HepG2 (cell line): ENCODE results near the gene PAN2. TPM values are rescaled to one million over a fixed set of nuclear protein-coding genes. Genes with fewer than 3 reads are reported as not detected.

Source experiments
- CENPX ChIP-seq: sonication (generic); formaldehyde crosslinking; IDR thresholded peaks from 2 replicates; pipeline ENCODE4 v1.9.0; 2021; ENCODE audit warnings: mild to moderate bottlenecking, missing genetic modification reagents, moderate library complexity
- PHF8 ChIP-seq: sonication (generic); formaldehyde crosslinking; IDR thresholded peaks from 2 replicates; pipeline ENCODE4 v1.5.0; 2020; ENCODE audit warnings: missing genetic modification reagents
- RAD21 ChIP-seq: fragments of 450-650 bp; formaldehyde crosslinking; IDR thresholded peaks from 2 replicates; pipeline ENCODE4 v1.5.0; 2020; ENCODE audit warnings: mild to moderate bottlenecking
- RBAK ChIP-seq: sonication (generic); formaldehyde crosslinking; IDR thresholded peaks from 2 replicates; pipeline ENCODE4 v1.5.1; 2020; ENCODE audit warnings: mild to moderate bottlenecking, missing genetic modification reagents
- SALL2 ChIP-seq: sonication (generic); formaldehyde crosslinking; IDR thresholded peaks from 2 replicates; pipeline ENCODE4 v1.8.1; 2023; ENCODE audit warnings: mild to moderate bottlenecking, missing genetic modification reagents, inconsistent platforms
- TCF12 ChIP-seq, 2 experiments: fragments of 450-650 bp in 1 of 2; sonication (generic) in 1 of 2; formaldehyde crosslinking in 1 of 2; IDR thresholded peaks; 2 replicates each; pipeline versions ENCODE4 v1.6.1 to v1.8.0; 2017 to 2022; ENCODE audit warnings: antibody characterized with exemption in 1 of 2, mild to moderate bottlenecking in 1 of 2, missing genetic modification reagents in 1 of 2, moderate library complexity in 1 of 2
- ZBTB40 ChIP-seq, 2 experiments: fragments of 450-650 bp in 1 of 2; sonication (generic) in 1 of 2; formaldehyde crosslinking in 1 of 2; IDR thresholded peaks; 2 replicates each; pipeline versions ENCODE4 v1.6.1 to v1.8.0; 2016 to 2022; ENCODE audit warnings: antibody characterized with exemption in 1 of 2, mild to moderate bottlenecking in 1 of 2, missing genetic modification reagents in 1 of 2
- ZNF138 ChIP-seq: sonication (generic); formaldehyde crosslinking; IDR thresholded peaks from 2 replicates; pipeline ENCODE4 v1.5.0; 2020; ENCODE audit warnings: mild to moderate bottlenecking, low read depth, missing genetic modification reagents
- ZNF3 ChIP-seq: IDR thresholded peaks from 2 replicates; pipeline ENCODE4 v1.7.0; 2017; ENCODE audit warnings: inconsistent platforms
- ZNF367 ChIP-seq: sonication (generic); formaldehyde crosslinking; IDR thresholded peaks from 2 replicates; pipeline ENCODE4 v1.4.0; 2020; ENCODE audit warnings: missing genetic modification reagents, borderline replicate concordance
- polyA plus RNA-seq, 8 experiments: library from polyadenylated mRNA; depleted of rRNA in 3 of 8; stranded (reverse) in 7 of 8; unstranded in 1 of 8; fragments of >200 nt; fragmentation: Illumina TruSeq in 4 of 8; extraction: Trizol in 4 of 8; gene quantifications; 2 replicates each; pipeline versions ENCODE4 v1.2.1 to v1.2.3, GENCODE V29; 2011 to 2016; ENCODE audit warnings: low read depth in 4 of 8, missing spikeins in 1 of 8, mixed read lengths in 1 of 8; ENCODE audit not compliant: insufficient read depth in 1 of 8
- total RNA-seq, 5 experiments: library from RNA; depleted of rRNA; stranded (reverse); fragments of >200 nt; fragmentation: Illumina TruSeq; extraction: Trizol; gene quantifications; 2 replicates each; pipeline ENCODE4 v1.2.3, GENCODE V29; 2016; ENCODE audit warnings: low read depth in 1 of 5
- TF ChIP-seq, protein P1 (sequence below), 2 experiments: sonication (generic) in 1 of 2; formaldehyde crosslinking in 1 of 2; IDR thresholded peaks; 2 replicates each; pipeline versions ENCODE4 v1.4.0 to v1.6.1; 2018 to 2020; ENCODE audit warnings: missing genetic modification reagents in 2 of 2, borderline replicate concordance in 1 of 2, low read depth in 1 of 2, mild to moderate bottlenecking in 1 of 2, missing biosample characterization in 1 of 2
- TF ChIP-seq, protein P2 (sequence below): sonication (generic); formaldehyde crosslinking; IDR thresholded peaks from 2 replicates; pipeline ENCODE4 v1.4.0; 2020; ENCODE audit warnings: low read depth, missing genetic modification reagents

Gene PAN2
- total and polyA plus RNA-seq, 2 of the 13 experiments (the other 11 are each of a cell fraction or from before 2014, with no cell fraction given): 27.2 to 61.1 TPM

GRCh38 chr12:56315622-56316473 is 18.0 kb downstream of the PAN2 start, which contains the start of gene CNPY2 (continued):
- no peak for TF ChIP-seq TCF12 (IDR thresholded peaks at IDR 0.05)
- TF ChIP-seq TCF12 (CRISPR knock-in tag; IDR thresholded peaks at IDR 0.05): peak; percentile 81
- TF ChIP-seq RBAK (CRISPR knock-in tag): no peak
- TF ChIP-seq, protein P1, sequence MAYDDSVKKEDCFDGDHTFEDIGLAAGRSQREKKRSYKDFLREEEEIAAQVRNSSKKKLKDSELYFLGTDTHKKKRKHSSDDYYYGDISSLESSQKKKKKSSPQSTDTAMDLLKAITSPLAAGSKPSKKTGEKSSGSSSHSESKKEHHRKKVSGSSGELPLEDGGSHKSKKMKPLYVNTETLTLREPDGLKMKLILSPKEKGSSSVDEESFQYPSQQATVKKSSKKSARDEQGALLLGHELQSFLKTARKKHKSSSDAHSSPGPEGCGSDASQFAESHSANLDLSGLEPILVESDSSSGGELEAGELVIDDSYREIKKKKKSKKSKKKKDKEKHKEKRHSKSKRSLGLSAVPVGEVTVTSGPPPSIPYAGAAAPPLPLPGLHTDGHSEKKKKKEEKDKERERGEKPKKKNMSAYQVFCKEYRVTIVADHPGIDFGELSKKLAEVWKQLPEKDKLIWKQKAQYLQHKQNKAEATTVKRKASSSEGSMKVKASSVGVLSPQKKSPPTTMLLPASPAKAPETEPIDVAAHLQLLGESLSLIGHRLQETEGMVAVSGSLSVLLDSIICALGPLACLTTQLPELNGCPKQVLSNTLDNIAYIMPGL (CRISPR knock-in tag; IDR thresholded peaks at IDR 0.05; ENCODE audit: borderline replicate concordance in 1 of 2, low read depth in 1 of 2): peak; percentile 88 to 93
- TF ChIP-seq, protein P2, sequence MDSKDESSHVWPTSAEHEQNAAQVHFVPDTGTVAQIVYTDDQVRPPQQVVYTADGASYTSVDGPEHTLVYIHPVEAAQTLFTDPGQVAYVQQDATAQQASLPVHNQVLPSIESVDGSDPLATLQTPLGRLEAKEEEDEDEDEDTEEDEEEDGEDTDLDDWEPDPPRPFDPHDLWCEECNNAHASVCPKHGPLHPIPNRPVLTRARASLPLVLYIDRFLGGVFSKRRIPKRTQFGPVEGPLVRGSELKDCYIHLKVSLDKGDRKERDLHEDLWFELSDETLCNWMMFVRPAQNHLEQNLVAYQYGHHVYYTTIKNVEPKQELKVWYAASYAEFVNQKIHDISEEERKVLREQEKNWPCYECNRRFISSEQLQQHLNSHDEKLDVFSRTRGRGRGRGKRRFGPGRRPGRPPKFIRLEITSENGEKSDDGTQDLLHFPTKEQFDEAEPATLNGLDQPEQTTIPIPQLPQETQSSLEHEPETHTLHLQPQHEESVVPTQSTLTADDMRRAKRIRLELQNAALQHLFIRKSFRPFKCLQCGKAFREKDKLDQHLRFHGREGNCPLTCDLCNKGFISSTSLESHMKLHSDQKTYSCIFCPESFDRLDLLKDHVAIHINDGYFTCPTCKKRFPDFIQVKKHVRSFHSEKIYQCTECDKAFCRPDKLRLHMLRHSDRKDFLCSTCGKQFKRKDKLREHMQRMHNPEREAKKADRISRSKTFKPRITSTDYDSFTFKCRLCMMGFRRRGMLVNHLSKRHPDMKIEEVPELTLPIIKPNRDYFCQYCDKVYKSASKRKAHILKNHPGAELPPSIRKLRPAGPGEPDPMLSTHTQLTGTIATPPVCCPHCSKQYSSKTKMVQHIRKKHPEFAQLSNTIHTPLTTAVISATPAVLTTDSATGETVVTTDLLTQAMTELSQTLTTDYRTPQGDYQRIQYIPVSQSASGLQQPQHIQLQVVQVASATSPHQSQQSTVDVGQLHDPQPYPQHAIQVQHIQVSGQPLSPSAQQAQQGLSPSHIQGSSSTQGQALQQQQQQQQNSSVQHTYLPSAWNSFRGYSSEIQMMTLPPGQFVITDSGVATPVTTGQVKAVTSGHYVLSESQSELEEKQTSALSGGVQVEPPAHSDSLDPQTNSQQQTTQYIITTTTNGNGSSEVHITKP (CRISPR knock-in tag): peak; percentile 65; the same call in 1 of the 2 replicates
- TF ChIP-seq ZNF138 (CRISPR knock-in tag): peak; percentile 66; the same call in 1 of the 2 replicates
- peak; percentile 81 for TF ChIP-seq PHF8
- peak; percentile 74 for TF ChIP-seq RAD21
- no peak for TF ChIP-seq ZNF3 (CRISPR knock-in tag)
- TF ChIP-seq SALL2 (CRISPR knock-in tag): peak; percentile 73; the same call in 1 of the 2 replicates
- TF ChIP-seq ZNF367: 0 out of 2 replicates have a peak, but pooled peaks have one; percentile 73
- TF ChIP-seq ZBTB40 (IDR thresholded peaks at IDR 0.05): no peak
- peak; percentile 1; the same call in 1 of the 2 replicates for TF ChIP-seq ZBTB40 (CRISPR knock-in tag; IDR thresholded peaks at IDR 0.05)
- no peak for TF ChIP-seq CENPX (CRISPR knock-in tag)
